ENCODE measurements around the gene CDK5RAP2. TPM values are rescaled to one million over a fixed set of nuclear protein-coding genes. Genes with fewer than 3 reads are reported as not detected.

The CDK5RAP2 gene
- total and polyA plus RNA-seq, 8 donors = 14.8 to 37.1 (median 21.7) TPM

DNA sequence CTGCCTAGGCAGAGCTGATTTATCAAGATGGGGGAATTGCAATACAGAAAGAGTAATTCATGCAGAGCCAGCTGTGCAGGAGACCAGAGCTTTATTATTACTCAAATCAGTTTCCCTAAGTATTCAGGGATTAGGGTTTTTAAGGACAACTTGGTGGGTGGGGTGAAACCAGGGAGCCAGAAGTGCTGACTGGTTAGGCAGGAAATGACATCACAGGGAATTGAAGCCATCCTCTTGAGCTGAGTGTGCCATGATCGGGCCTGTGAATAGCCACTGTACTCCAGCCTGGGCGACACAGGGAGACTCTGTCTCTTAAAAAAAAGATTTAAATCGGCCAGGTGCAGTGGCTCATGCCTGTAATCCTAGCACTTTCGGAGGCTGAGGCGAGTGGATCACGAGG lies 45.3 kb upstream of the CDK5RAP2 start:
- DNase-seq = no peak
- peaks cover 18 to 22% (median 19%) of the 10 kb centered on the region in 3 donors for H3K4me1 ChIP-seq
- no peak overlapping the region for H3K4me3 ChIP-seq
- 91 to 96% methylated on average over 6 of the region's 6 CpGs for WGBS, 2 donors
- H3K9me3 ChIP-seq = no peaks in the 10 kb centered on the region
- H3K27me3 ChIP-seq = no peaks in the 10 kb centered on the region
- H3K36me3 ChIP-seq = no peaks in the 10 kb centered on the region
- H3K27ac ChIP-seq = no peak overlapping the region
- no peak for FAIRE-seq
- no peak for ATAC-seq
- TF ChIP-seq, protein P1, sequence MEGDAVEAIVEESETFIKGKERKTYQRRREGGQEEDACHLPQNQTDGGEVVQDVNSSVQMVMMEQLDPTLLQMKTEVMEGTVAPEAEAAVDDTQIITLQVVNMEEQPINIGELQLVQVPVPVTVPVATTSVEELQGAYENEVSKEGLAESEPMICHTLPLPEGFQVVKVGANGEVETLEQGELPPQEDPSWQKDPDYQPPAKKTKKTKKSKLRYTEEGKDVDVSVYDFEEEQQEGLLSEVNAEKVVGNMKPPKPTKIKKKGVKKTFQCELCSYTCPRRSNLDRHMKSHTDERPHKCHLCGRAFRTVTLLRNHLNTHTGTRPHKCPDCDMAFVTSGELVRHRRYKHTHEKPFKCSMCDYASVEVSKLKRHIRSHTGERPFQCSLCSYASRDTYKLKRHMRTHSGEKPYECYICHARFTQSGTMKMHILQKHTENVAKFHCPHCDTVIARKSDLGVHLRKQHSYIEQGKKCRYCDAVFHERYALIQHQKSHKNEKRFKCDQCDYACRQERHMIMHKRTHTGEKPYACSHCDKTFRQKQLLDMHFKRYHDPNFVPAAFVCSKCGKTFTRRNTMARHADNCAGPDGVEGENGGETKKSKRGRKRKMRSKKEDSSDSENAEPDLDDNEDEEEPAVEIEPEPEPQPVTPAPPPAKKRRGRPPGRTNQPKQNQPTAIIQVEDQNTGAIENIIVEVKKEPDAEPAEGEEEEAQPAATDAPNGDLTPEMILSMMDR (IDR thresholded peaks at IDR 0.05) = no peak
- intact Hi-C loops (cut with DNase I) = loop anchor here in 1 of 3 donors (10.0 kb wide), 1 partner anchor 80 kb away; no protein-coding TSS in a partner anchor

DNA sequence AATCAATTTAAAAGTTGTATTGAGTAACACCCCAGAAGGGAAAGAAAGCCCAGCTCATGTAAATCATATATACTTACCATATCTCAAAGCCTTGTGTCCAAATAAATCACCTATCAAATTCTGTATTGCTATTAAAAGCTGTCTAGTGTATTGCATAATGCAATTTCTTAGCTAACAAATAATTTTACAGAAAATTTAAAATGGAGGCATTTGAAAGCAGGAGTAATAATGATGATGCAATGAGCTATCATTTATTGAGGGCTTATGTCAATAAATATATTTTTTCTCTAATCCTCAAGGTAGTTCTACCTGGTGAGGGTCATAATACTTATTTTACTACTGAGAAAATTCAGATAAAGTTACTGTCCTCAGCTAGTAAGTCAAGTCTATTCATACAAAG lies 42.8 kb upstream of the CDK5RAP2 start:
- FAIRE-seq (no peak), DNase-seq (no peak), ATAC-seq (no peak)
- intact Hi-C loops (cut with DNase I) = loop anchor here in 1 of 3 donors (10.0 kb wide), 1 partner anchor 82 kb away; no protein-coding TSS in a partner anchor
- no peak overlapping the region for H3K27ac ChIP-seq
- TF ChIP-seq, protein P1 (IDR thresholded peaks at IDR 0.05) = no peak
- H3K27me3 ChIP-seq = no peaks in the 10 kb centered on the region
- H3K4me1 ChIP-seq = peaks cover 13 to 19% (median 17%) of the 10 kb centered on the region in 3 donors
- no peak overlapping the region for H3K4me3 ChIP-seq
- no peaks in the 10 kb centered on the region for H3K9me3 ChIP-seq
- no peaks in the 10 kb centered on the region for H3K36me3 ChIP-seq

DNA sequence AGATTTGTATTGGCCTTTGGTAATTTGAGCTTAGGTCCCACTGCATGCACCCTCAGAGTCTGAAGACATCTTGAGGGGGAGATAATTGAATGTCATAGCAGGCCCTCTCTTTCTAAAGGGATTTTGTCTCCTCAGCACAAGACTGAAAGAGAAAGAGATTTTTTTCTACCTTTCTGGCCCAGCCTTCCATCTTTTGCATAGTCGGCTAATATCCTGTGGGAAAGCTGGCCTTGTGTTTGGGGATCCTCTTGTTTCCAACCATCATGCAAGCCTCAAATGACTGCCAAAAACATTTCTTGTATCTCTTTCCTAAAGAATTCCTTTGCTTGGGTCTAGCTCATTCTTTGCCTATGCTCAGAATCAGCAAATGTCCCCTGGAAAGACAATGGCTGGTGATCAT lies 42.0 kb upstream of the CDK5RAP2 start:
- H3K27ac ChIP-seq = no peak overlapping the region
- ATAC-seq = no peak

DNA sequence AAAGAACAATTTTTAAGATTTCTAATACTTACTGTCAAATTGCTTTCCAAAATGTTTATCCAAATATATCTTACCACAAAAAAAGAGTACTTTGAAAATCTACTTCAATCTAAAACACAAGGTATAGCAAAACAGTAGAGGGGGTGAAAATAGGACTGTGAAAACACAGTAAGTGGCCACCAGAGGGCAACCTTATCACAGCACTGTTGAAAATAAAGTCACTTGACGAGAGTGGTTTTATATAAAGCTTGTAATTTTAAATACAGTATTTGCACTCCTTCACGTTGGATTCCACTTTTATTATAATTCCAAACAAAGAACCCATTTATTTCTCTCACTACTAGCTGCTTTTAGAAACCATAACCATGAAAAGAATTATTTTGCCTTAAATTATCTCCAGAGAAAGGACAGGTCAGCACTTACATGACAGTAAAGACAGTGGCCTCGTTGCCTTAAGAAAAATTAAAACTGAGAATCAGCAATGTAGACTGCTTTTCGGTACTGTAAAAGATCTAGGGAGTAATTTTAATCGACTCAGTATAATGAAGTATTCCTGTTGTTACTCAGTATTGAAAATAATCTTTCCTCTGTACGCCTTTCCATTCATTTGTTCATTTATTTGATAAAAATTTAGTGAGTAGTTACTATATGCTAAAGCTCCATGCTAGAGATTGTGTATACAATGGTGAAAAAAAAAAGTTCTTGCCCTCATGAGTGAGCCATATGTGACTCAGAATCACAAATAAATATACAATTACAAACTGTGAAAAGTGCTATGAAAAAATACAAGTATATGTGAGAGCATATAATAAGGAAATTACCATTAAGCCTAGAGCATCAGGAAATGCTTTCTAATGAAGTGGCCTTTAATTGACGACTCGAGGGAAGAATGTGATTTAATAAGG lies 40.0 kb upstream of the CDK5RAP2 start:
- intact Hi-C loops (cut with DNase I) = loop anchor here in 1 of 3 donors (10.0 kb wide), 1 partner anchor 85 kb away; no protein-coding TSS in a partner anchor
- DNase-seq (peak in 3 of 6 donors; percentile 44 to 69 (median 59)), ATAC-seq (peak; percentile 93 to 99 (median 96))

More for the DNA sequence above, 42.0 kb upstream of the CDK5RAP2 start:
- Histone ChIP-seq H3K36me3 (no peaks in the 10 kb centered on the region), H3K9me3 (no peaks in the 10 kb centered on the region), H3K4me3 (no peak overlapping the region), H3K4me1 (peaks cover 8 to 12% (median 10%) of the 10 kb centered on the region in 3 donors), H3K27me3 (no peaks in the 10 kb centered on the region)
- intact Hi-C loops (cut with DNase I) = loop anchor here in 1 of 3 donors (10.0 kb wide), 1 partner anchor 83 kb away; no protein-coding TSS in a partner anchor
- TF ChIP-seq, protein P1 (IDR thresholded peaks at IDR 0.05) = no peak
- FAIRE-seq (no peak), DNase-seq (no peak)
- WGBS, 2 donors = 96 to 97% methylated on average over 1 of the region's 1 CpG

More for the DNA sequence above, 40.0 kb upstream of the CDK5RAP2 start:
- Histone ChIP-seq H3K36me3 (no peaks in the 10 kb centered on the region), H3K27ac (no peak overlapping the region), H3K27me3 (no peaks in the 10 kb centered on the region), H3K4me3 (no peak overlapping the region), H3K9me3 (no peaks in the 10 kb centered on the region), H3K4me1 (peaks cover 0 to 7% (median 5%) of the 10 kb centered on the region in 3 donors)
- 30 to 31% methylated on average over 8 of the region's 8 CpGs for WGBS, 2 donors
- FAIRE-seq = peak; percentile 95
- TF ChIP-seq, protein P1 (IDR thresholded peaks at IDR 0.05) = peak; percentile 71 to 82 (median 75)
